Endothelial cell of umbilical vein (primary cell): ENCODE results near the gene DAB1. TPM values are rescaled to one million over a fixed set of nuclear protein-coding genes. Genes with fewer than 3 reads are reported as not detected.

Experiments
- BruUV-seq: library from RNA; stranded (reverse); fragments of 400-500 nt; replicated peaks from 2 replicates; lab custom pipeline; 2021; lab: Mats Ljungman, UMichigan
- CTCF ChIA-PET: fragments of 300-600, 350-600 bp; sonication (Branson Sonifier 250); formaldehyde crosslinking; loops from one replicate; lab custom pipeline; 2021; ENCODE audit warnings: antibody characterized with exemption, inconsistent platforms; lab: Charles Lee
- POLR2A ChIA-PET: fragments of 300-600, 350-600 bp; sonication (Branson Sonifier 250); formaldehyde crosslinking; loops from one replicate; lab custom pipeline; 2021; ENCODE audit warnings: antibody characterized with exemption, inconsistent platforms; lab: Charles Lee
- DNase-seq: peaks from one replicate; pipeline ENCODE4 v3.0.0-alpha.2; 2011; ENCODE audit warnings: low read depth, low spot score
- FAIRE-seq: peaks from 2 replicates; lab custom pipeline; 2011; peaks lifted over from hg19 to GRCh38; lab: Jason Lieb, UNC
- H2AFZ ChIP-seq: 2 replicates; pipeline ENCODE4 v1.6.0; 2012; ENCODE audit warnings: low read depth, low read length, control low read depth, inconsistent platforms
- H3K27ac ChIP-seq: 2 replicates; pipeline ENCODE4 v1.5.1; 2011; ENCODE audit warnings: low read depth, mild to moderate bottlenecking, control low read depth, low read length, moderate library complexity; ENCODE audit not compliant: insufficient read depth
- H3K27me3 ChIP-seq, 2 experiments: 2 replicates each; pipeline versions ENCODE4 v1.6.0 to v1.6.1; 2011; ENCODE audit warnings: low read length in 2 of 2, mixed read lengths in 1 of 2; ENCODE audit not compliant: control insufficient read depth in 2 of 2, insufficient read depth in 2 of 2
- H3K36me3 ChIP-seq, 2 experiments: 2 replicates in 1 of 2; 3 replicates in 1 of 2; pipeline ENCODE4 v1.5.1; 2011; ENCODE audit warnings: low read length in 2 of 2, mild to moderate bottlenecking in 1 of 2, moderate library complexity in 1 of 2; ENCODE audit not compliant: control insufficient read depth in 2 of 2, insufficient read depth in 2 of 2; ENCODE audit errors: extremely low read depth in 1 of 2
- H3K4me1 ChIP-seq: 3 replicates; pipeline ENCODE4 v1.5.1; 2011; ENCODE audit warnings: mild to moderate bottlenecking, low read length; ENCODE audit not compliant: control insufficient read depth, insufficient read depth; ENCODE audit errors: extremely low read depth
- H3K4me2 ChIP-seq: 2 replicates; pipeline ENCODE4 v1.6.1; 2011; ENCODE audit warnings: low read length, control low read depth, mixed read lengths; ENCODE audit not compliant: insufficient read depth
- H3K4me3 ChIP-seq, 3 experiments: fragments of 200-600 bp in 1 of 3; sonication (generic), shearing (Covaris generic) in 1 of 3; replicated peaks in 1 of 3; 2 replicates each; pipeline ENCODE4 v1.5.1; 2011 to 2016; ENCODE audit warnings: control low read depth in 3 of 3, low read length in 3 of 3, mild to moderate bottlenecking in 2 of 3, inconsistent platforms in 1 of 3, low read depth in 1 of 3, moderate library complexity in 1 of 3; ENCODE audit not compliant: insufficient read depth in 1 of 3
- H3K79me2 ChIP-seq: 2 replicates; pipeline ENCODE4 v1.6.0; 2012; ENCODE audit warnings: low read length, inconsistent platforms; ENCODE audit not compliant: control insufficient read depth, insufficient read depth
- H3K9ac ChIP-seq: replicated peaks from 2 replicates; pipeline ENCODE3; 2011; ENCODE audit warnings: low read length, control low read depth; ENCODE audit not compliant: insufficient read depth; ENCODE audit errors: extremely low read depth
- H3K9me1 ChIP-seq: replicated peaks from 3 replicates; pipeline ENCODE4 v1.6.0; 2011; ENCODE audit warnings: mild to moderate bottlenecking, low read length; ENCODE audit not compliant: control insufficient read depth, insufficient read depth; ENCODE audit errors: extremely low read depth
- H3K9me3 ChIP-seq: replicated peaks from 2 replicates; pipeline ENCODE4 v1.5.1; 2012; ENCODE audit warnings: low read length, inconsistent platforms; ENCODE audit not compliant: control insufficient read depth, insufficient read depth
- H4K20me1 ChIP-seq: replicated peaks from 2 replicates; pipeline ENCODE3; 2011; ENCODE audit warnings: mild to moderate bottlenecking, low read length; ENCODE audit not compliant: control insufficient read depth, insufficient read depth; ENCODE audit errors: extremely low read depth
- EZH2 ChIP-seq: IDR thresholded peaks from 2 replicates; pipeline ENCODE4 v1.6.1; 2012; ENCODE audit warnings: borderline replicate concordance, low read depth, mild to moderate bottlenecking, moderate library complexity, low read length, inconsistent platforms; ENCODE audit not compliant: severe bottlenecking
- FOS ChIP-seq: IDR thresholded peaks from 2 replicates; pipeline ENCODE4 v1.6.1; 2011; ENCODE audit warnings: mild to moderate bottlenecking, low read length, moderate library complexity, borderline replicate concordance; ENCODE audit not compliant: insufficient read depth
- GATA2 ChIP-seq: IDR thresholded peaks from 2 replicates; pipeline ENCODE4 v1.7.0; 2011; ENCODE audit warnings: low read depth, mild to moderate bottlenecking, moderate library complexity, mixed read lengths, low read length; ENCODE audit not compliant: insufficient read length, insufficient read depth
- JUN ChIP-seq: IDR thresholded peaks from 2 replicates; pipeline ENCODE4 v1.6.1; 2011; ENCODE audit warnings: borderline replicate concordance, low read depth; ENCODE audit not compliant: insufficient read length, insufficient read depth
- MAX ChIP-seq: IDR thresholded peaks from 2 replicates; pipeline ENCODE4 v1.6.1; 2011; ENCODE audit not compliant: insufficient read depth, insufficient read length
- MYC ChIP-seq: IDR thresholded peaks from one replicate; pipeline ENCODE4 v1.6.1; 2011; ENCODE audit warnings: mild to moderate bottlenecking, low read depth, low read length
- POLR2A ChIP-seq: IDR thresholded peaks from 2 replicates; pipeline ENCODE4 v1.6.1; 2012; ENCODE audit warnings: low read depth, mild to moderate bottlenecking, control low read depth, low read length
- POLR2AphosphoS5 ChIP-seq: IDR thresholded peaks from 2 replicates; pipeline ENCODE4 v1.6.1; 2012; ENCODE audit warnings: low read depth, mild to moderate bottlenecking, control low read depth, low read length, moderate library complexity; ENCODE audit not compliant: insufficient read depth
- dilution Hi-C: fragments of 300-500 bp; cut with MboI; formaldehyde crosslinking; loops from one replicate; pipeline ENCODE4 v1.15.0; 2019; ENCODE audit warnings: low sequenced_read_pairs; ENCODE audit not compliant: extremely low pct_ligation_motif_present
- intact Hi-C: fragments of 100-400 bp; cut with micrococcal nuclease; formaldehyde crosslinking; loops from one replicate; pipeline ENCODE4 v1.10.0; 2022
- polyA plus RNA-seq, 4 experiments: library from polyadenylated mRNA; depleted of rRNA in 3 of 4; stranded (reverse) in 3 of 4; unstranded in 1 of 4; fragments of >200 nt; gene quantifications; 2 replicates each; pipeline versions ENCODE4 v1.2.1 to v1.2.3, GENCODE V29; 2011 to 2012; ENCODE audit warnings: missing spikeins in 1 of 4
- total RNA-seq: library from RNA; stranded (reverse); gene quantifications from 2 replicates; pipeline ENCODE4 v1.2.3, GENCODE V29; 2021
- TF ChIP-seq, protein P1 (sequence below), 2 donors: IDR thresholded peaks; 1 replicate in 1 of 2; 2 replicates in 1 of 2; pipeline ENCODE4 v1.5.1; 2011; ENCODE audit warnings: low read length in 2 of 2, mild to moderate bottlenecking in 2 of 2, moderate library complexity in 2 of 2, control low read depth in 1 of 2, inconsistent platforms in 1 of 2, low read depth in 1 of 2; ENCODE audit not compliant: insufficient read depth in 1 of 2; ENCODE audit errors: extremely low read depth in 1 of 2

Gene DAB1
- total and polyA plus RNA-seq, 2 donors (not counting 3 experiments of a cell fraction or from before 2014, with no cell fraction given): not detected

- no peak overlapping the region for H3K4me3 ChIP-seq
- H3K27ac ChIP-seq: no peak overlapping the region
- FAIRE-seq (no peak), DNase-seq (no peak)
- BruUV-seq: no TSS peak
- dilution Hi-C loops (no loop called here), intact Hi-C loops (no loop called here)
- POLR2A ChIA-PET: no interaction called here
- H4K20me1 ChIP-seq: no peaks in the 10 kb centered on the region
- no peaks in the 10 kb centered on the region for H3K4me1 ChIP-seq
- H3K9me3 ChIP-seq: no peaks in the 10 kb centered on the region
- no peak overlapping the region for H2AFZ ChIP-seq
- no peak overlapping the region for H3K9ac ChIP-seq
- no peaks in the 10 kb centered on the region for H3K9me1 ChIP-seq
- no peak overlapping the region for H3K4me2 ChIP-seq
- H3K36me3 ChIP-seq: no peaks in the 10 kb centered on the region
- CTCF ChIA-PET: no interaction called here
- TF ChIP-seq EZH2 (no peak), MYC (no peak), GATA2 (no peak), JUN (no peak), POLR2AphosphoS5 (no peak), MAX (no peak), FOS (no peak), POLR2A (no peak)
- TF ChIP-seq, protein P1, sequence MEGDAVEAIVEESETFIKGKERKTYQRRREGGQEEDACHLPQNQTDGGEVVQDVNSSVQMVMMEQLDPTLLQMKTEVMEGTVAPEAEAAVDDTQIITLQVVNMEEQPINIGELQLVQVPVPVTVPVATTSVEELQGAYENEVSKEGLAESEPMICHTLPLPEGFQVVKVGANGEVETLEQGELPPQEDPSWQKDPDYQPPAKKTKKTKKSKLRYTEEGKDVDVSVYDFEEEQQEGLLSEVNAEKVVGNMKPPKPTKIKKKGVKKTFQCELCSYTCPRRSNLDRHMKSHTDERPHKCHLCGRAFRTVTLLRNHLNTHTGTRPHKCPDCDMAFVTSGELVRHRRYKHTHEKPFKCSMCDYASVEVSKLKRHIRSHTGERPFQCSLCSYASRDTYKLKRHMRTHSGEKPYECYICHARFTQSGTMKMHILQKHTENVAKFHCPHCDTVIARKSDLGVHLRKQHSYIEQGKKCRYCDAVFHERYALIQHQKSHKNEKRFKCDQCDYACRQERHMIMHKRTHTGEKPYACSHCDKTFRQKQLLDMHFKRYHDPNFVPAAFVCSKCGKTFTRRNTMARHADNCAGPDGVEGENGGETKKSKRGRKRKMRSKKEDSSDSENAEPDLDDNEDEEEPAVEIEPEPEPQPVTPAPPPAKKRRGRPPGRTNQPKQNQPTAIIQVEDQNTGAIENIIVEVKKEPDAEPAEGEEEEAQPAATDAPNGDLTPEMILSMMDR (IDR thresholded peaks at IDR 0.05; ENCODE audit: extremely low read depth in 1 of 2, insufficient read depth in 1 of 2, low read depth in 1 of 2, low read length in 2 of 2): no peak
- H3K79me2 ChIP-seq: no peaks in the 10 kb centered on the region
- no peaks in the 10 kb centered on the region for H3K27me3 ChIP-seq
Observed at GRCh38 chr1:57204942-57205787, 218.7 kb downstream of the DAB1 start.
